HepG2 (cell line): ENCODE data around the gene KIF5B. TPM values are rescaled to one million over a fixed set of nuclear protein-coding genes. Genes with fewer than 3 reads are reported as not detected.
A peak's percentile ranks its signal among the peaks of the same experiment; 100 is the strongest.

Source experiments
- CREM ChIP-seq, 2 experiments: sonication (generic) in 1 of 2; formaldehyde crosslinking in 1 of 2; IDR thresholded peaks; 2 replicates each; pipeline versions ENCODE4 v1.4.0 to v1.6.1; 2016 to 2020; ENCODE audit warnings: antibody characterized with exemption in 1 of 2, mild to moderate bottlenecking in 1 of 2, missing genetic modification reagents in 1 of 2
- KAT2B ChIP-seq: fragments of 150-350 bp; IDR thresholded peaks from 2 replicates; pipeline ENCODE4 v1.6.1; 2014; ENCODE audit warnings: low read depth, low read length, borderline replicate concordance
- MAX ChIP-seq: IDR thresholded peaks from 2 replicates; pipeline ENCODE4 v1.6.1; 2012; ENCODE audit warnings: inconsistent platforms
- MEIS1 ChIP-seq: sonication (generic); formaldehyde crosslinking; IDR thresholded peaks from 2 replicates; pipeline ENCODE4 v1.9.0; 2021; ENCODE audit warnings: mild to moderate bottlenecking, missing genetic modification reagents, moderate library complexity, borderline replicate concordance
- MTF2 ChIP-seq: sonication (generic); formaldehyde crosslinking; IDR thresholded peaks from 2 replicates; pipeline ENCODE4 v1.5.0; 2020; ENCODE audit warnings: missing genetic modification reagents, borderline replicate concordance
- PHB2 ChIP-seq: fragments of 450-650 bp; IDR thresholded peaks from 2 replicates; pipeline ENCODE4 v1.6.1; 2018; ENCODE audit not compliant: partially characterized antibody
- POLR2G ChIP-seq: fragments of 200-400 bp; formaldehyde crosslinking; IDR thresholded peaks from 2 replicates; pipeline ENCODE4 v1.6.1; 2018; ENCODE audit warnings: mild to moderate bottlenecking, low read depth, low read length, moderate library complexity
- RBFOX2 ChIP-seq: fragments of 200-400 bp; formaldehyde crosslinking; IDR thresholded peaks from 2 replicates; pipeline ENCODE4 v1.6.1; 2017; ENCODE audit warnings: low read depth, mild to moderate bottlenecking, low read length
- RFXAP ChIP-seq: sonication (generic); formaldehyde crosslinking; IDR thresholded peaks from 2 replicates; pipeline ENCODE4 v1.4.0; 2020; ENCODE audit warnings: missing genetic modification reagents, borderline replicate concordance
- ZC3H13 ChIP-seq: sonication (generic); formaldehyde crosslinking; IDR thresholded peaks from 2 replicates; pipeline ENCODE4 v1.8.1; 2023; ENCODE audit warnings: mild to moderate bottlenecking, missing genetic modification reagents, moderate library complexity
- ZNF205 ChIP-seq: IDR thresholded peaks from 2 replicates; pipeline ENCODE4 v1.6.1; 2018; ENCODE audit warnings: missing biosample characterization, missing genetic modification reagents
- ZNF326 ChIP-seq: sonication (generic); formaldehyde crosslinking; IDR thresholded peaks from 2 replicates; pipeline ENCODE4 v1.4.0; 2020; ENCODE audit warnings: missing genetic modification reagents, borderline replicate concordance
- ZNF354B ChIP-seq: sonication (generic); formaldehyde crosslinking; IDR thresholded peaks from 2 replicates; pipeline ENCODE4 v1.8.0; 2022; ENCODE audit warnings: mild to moderate bottlenecking, missing genetic modification reagents
- ZNF446 ChIP-seq: sonication (generic); formaldehyde crosslinking; IDR thresholded peaks from 2 replicates; pipeline ENCODE4 v1.5.0; 2020; ENCODE audit warnings: mild to moderate bottlenecking, missing genetic modification reagents
- ZNF574 ChIP-seq: sonication (generic); formaldehyde crosslinking; IDR thresholded peaks from 2 replicates; pipeline ENCODE4 v1.4.0; 2020; ENCODE audit warnings: missing genetic modification reagents
- ZNF652 ChIP-seq: IDR thresholded peaks from 2 replicates; pipeline ENCODE4 v1.6.1; 2016; ENCODE audit warnings: low read depth, borderline replicate concordance
- ZSCAN25 ChIP-seq: sonication (generic); formaldehyde crosslinking; IDR thresholded peaks from 2 replicates; pipeline ENCODE4 v1.8.0; 2022; ENCODE audit warnings: mild to moderate bottlenecking, missing genetic modification reagents
- ZSCAN5A ChIP-seq: sonication (generic); formaldehyde crosslinking; IDR thresholded peaks from 2 replicates; pipeline ENCODE4 v1.8.0; 2022; ENCODE audit warnings: mild to moderate bottlenecking, missing genetic modification reagents, borderline replicate concordance
- polyA plus RNA-seq, 8 experiments: library from polyadenylated mRNA; depleted of rRNA in 3 of 8; stranded (reverse) in 7 of 8; unstranded in 1 of 8; fragments of >200 nt; fragmentation: Illumina TruSeq in 4 of 8; extraction: Trizol in 4 of 8; gene quantifications; 2 replicates each; pipeline versions ENCODE4 v1.2.1 to v1.2.3, GENCODE V29; 2011 to 2016; ENCODE audit warnings: low read depth in 4 of 8, missing spikeins in 1 of 8, mixed read lengths in 1 of 8; ENCODE audit not compliant: insufficient read depth in 1 of 8
- total RNA-seq, 5 experiments: library from RNA; depleted of rRNA; stranded (reverse); fragments of >200 nt; fragmentation: Illumina TruSeq; extraction: Trizol; gene quantifications; 2 replicates each; pipeline ENCODE4 v1.2.3, GENCODE V29; 2016; ENCODE audit warnings: low read depth in 1 of 5
- TF ChIP-seq, protein P1 (sequence below): sonication (generic); formaldehyde crosslinking; IDR thresholded peaks from 2 replicates; pipeline ENCODE4 v1.5.1; 2020; ENCODE audit warnings: missing genetic modification reagents, mild to moderate bottlenecking, borderline replicate concordance
- TF ChIP-seq, protein P2 (sequence below): sonication (generic); formaldehyde crosslinking; conservative IDR thresholded peaks from 2 replicates; pipeline ENCODE4 v1.8.0; 2022; ENCODE audit warnings: low read depth, missing genetic modification reagents

Gene KIF5B
- total and polyA plus RNA-seq, 2 of the 13 experiments (the other 11 are each of a cell fraction or from before 2014, with no cell fraction given), result 34.3 to 133 TPM

DNA sequence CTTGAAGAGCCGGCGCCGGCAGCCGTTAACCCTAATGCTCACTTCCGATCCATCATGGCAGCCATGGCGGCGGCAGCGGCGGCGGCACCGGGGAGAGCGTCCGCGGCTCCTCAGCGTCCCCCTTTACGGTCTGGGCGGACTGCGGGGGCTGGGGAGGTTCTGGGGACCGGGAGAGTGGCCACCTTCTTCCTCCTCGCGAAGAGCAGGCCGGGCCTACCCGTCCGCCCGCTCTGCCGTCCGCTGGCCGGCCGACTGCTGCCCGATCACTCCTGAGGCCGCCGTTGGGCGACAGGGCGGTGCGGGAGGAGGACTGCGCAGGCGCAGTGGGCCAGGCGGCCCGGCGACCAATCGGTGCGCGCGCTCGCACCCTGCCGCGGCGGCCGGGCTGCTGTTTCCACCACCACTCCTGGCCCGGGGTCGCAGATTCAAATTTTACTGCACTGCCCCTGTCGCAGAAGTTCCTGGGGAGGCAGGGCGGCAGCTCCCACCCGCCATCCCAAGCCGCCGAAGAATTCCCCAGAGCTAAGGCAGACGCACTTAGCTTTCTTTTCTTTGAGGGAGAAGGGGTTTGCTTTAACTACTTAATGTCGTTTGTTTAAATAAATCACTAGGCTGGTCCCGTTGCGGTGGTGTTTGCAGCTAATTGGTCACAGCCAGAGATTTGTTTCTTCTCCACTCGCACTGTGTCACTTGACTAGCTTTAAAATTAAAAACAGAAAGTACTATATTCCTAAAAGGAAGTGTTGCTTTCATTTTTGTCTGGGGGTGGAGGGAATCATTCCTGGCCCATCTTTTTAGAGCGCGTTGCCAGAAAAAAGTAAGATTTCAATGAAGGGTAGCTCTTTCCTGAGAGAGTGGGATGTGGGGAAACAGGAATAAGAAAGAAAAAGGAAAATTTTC lies at the start of gene KIF5B (continued):
- TF ChIP-seq CREM (IDR thresholded peaks at IDR 0.05) (no peak), CREM (CRISPR knock-in tag; IDR thresholded peaks at IDR 0.05) (no peak), PHB2 (no peak), ZNF574 (CRISPR knock-in tag) (peak; percentile 62), RBFOX2 (peak; percentile 98), KAT2B (no peak), MAX (peak; percentile 53; the same call in 1 of the 2 replicates), ZNF446 (CRISPR knock-in tag) (no peak), POLR2G (peak; percentile 99), ZSCAN25 (CRISPR knock-in tag) (peak; percentile 24; the same call in 1 of the 2 replicates), ZNF326 (CRISPR knock-in tag) (no peak), ZNF354B (CRISPR knock-in tag) (no peak), MTF2 (CRISPR knock-in tag) (0 out of 2 replicates have a peak, but pooled peaks have one; percentile 57), RFXAP (CRISPR knock-in tag) (peak; percentile 80; the same call in 1 of the 2 replicates), ZSCAN5A (no peak), ZC3H13 (CRISPR knock-in tag) (no peak; the same call in 1 of the 2 replicates), MEIS1 (no peak), ZNF652 (CRISPR knock-in tag) (0 out of 2 replicates have a peak, but pooled peaks have one; percentile 6), ZNF205 (CRISPR knock-in tag) (no peak; the same call in none of the 2 replicates)
- TF ChIP-seq, protein P1, sequence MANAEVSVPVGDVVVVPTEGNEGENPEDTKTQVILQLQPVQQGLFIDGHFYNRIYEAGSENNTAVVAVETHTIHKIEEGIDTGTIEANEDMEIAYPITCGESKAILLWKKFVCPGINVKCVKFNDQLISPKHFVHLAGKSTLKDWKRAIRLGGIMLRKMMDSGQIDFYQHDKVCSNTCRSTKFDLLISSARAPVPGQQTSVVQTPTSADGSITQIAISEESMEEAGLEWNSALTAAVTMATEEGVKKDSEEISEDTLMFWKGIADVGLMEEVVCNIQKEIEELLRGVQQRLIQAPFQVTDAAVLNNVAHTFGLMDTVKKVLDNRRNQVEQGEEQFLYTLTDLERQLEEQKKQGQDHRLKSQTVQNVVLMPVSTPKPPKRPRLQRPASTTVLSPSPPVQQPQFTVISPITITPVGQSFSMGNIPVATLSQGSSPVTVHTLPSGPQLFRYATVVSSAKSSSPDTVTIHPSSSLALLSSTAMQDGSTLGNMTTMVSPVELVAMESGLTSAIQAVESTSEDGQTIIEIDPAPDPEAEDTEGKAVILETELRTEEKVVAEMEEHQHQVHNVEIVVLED, result peak; percentile 68; the same call in 1 of the 2 replicates
- TF ChIP-seq, protein P2, sequence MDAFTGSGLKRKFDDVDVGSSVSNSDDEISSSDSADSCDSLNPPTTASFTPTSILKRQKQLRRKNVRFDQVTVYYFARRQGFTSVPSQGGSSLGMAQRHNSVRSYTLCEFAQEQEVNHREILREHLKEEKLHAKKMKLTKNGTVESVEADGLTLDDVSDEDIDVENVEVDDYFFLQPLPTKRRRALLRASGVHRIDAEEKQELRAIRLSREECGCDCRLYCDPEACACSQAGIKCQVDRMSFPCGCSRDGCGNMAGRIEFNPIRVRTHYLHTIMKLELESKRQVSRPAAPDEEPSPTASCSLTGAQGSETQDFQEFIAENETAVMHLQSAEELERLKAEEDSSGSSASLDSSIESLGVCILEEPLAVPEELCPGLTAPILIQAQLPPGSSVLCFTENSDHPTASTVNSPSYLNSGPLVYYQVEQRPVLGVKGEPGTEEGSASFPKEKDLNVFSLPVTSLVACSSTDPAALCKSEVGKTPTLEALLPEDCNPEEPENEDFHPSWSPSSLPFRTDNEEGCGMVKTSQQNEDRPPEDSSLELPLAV (CRISPR knock-in tag), result no peak
